Sigmoid colon (tissue), 4 donors: ENCODE data around the gene SHC3.

ENCODE experiments used
- EP300 ChIP-seq, 4 donors: sonication (generic); formaldehyde crosslinking; IDR thresholded peaks; one replicate each; pipeline ENCODE4 v1.6.1; 2017; ENCODE audit warnings: antibody characterized with exemption in 4 of 4
- TF ChIP-seq, protein P1 (sequence below), 4 experiments: fragments of 450-650 bp in 3 of 4; fragments of 200-600 bp in 1 of 4; IDR thresholded peaks; one replicate each; pipeline ENCODE4 v1.5.1; 2016 to 2019; ENCODE audit warnings: antibody characterized with exemption in 4 of 4, mild to moderate bottlenecking in 3 of 4, moderate library complexity in 2 of 4

DNA sequence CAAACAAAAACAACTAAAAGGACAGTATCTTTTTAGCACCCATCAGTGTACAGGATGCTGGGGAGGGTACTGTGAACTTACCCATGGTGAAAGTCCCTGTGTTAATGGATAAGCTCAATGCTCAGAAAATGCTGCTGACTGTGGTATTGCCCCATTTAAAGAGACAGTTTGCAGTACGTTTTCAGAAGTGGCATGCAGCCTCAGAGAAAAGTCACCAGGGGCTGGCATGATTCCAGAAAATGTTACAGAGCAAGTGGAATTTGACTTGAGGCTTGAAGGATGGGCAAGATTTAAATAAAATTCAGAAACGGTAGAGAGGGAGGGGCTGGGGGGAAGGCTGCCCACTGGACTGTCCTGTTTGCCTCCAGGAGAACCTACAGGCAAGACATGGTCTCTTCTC, 180.1 kb downstream of the SHC3 start:
- TF ChIP-seq, protein P1, sequence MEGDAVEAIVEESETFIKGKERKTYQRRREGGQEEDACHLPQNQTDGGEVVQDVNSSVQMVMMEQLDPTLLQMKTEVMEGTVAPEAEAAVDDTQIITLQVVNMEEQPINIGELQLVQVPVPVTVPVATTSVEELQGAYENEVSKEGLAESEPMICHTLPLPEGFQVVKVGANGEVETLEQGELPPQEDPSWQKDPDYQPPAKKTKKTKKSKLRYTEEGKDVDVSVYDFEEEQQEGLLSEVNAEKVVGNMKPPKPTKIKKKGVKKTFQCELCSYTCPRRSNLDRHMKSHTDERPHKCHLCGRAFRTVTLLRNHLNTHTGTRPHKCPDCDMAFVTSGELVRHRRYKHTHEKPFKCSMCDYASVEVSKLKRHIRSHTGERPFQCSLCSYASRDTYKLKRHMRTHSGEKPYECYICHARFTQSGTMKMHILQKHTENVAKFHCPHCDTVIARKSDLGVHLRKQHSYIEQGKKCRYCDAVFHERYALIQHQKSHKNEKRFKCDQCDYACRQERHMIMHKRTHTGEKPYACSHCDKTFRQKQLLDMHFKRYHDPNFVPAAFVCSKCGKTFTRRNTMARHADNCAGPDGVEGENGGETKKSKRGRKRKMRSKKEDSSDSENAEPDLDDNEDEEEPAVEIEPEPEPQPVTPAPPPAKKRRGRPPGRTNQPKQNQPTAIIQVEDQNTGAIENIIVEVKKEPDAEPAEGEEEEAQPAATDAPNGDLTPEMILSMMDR (IDR thresholded peaks at IDR 0.05) = no peak
- no peak for TF ChIP-seq EP300 (IDR thresholded peaks at IDR 0.05)
